Measurements from ENCODE around the gene ADAD1. TPM values are rescaled to one million over a fixed set of nuclear protein-coding genes. Genes with fewer than 3 reads are reported as not detected.

Gene ADAD1
- total RNA-seq, 1 experiment from 2014 or later = not detected

DNA sequence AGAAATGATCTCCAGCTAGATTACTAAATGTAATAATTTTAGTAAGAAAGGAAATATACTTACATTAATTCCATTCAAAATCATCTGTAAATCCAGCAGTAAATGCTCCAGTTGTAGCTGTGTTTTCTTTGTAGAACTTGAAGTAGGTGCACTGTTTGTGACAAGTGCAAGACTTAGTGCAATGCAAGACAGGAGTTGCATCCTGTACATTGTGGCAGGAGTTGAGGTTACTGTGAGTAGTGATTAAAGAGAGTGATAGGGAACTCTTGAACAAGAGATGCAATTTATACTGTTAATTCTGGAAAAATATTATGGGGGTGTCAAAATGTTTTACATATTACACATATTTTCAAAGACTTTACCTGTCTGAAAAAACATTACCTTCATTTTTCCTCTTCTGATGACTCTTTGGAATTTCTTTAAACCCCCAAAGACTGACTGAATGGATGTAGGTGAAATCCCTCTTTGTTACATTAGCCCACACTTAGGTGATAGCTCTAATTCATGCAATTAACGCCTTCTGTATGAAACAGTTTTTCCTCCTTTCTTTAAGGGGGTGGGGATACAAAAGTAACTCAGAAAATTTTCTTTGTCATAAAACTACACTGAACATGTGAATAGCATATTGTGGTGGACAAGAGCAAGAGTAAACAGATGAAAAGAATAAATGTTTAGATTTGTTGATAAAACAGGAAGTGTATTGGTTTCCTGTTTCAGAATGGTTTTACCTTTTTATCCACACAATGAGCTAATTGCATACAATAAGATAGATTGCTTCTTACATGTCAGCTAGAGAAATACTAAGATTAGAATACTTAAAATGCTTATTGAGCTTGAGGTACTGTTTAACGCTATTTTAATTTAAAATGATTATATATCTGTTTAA is 77.7 kb downstream of the ADAD1 start, which contains the start of gene IL2:
Gene IL2 (minus strand): TSS at position 495 of the 886 bp plus-strand sequence. CDS start 285 bp downstream, at position 210.
- no peak for DNase-seq (ENCODE audit: low read depth)

DNA sequence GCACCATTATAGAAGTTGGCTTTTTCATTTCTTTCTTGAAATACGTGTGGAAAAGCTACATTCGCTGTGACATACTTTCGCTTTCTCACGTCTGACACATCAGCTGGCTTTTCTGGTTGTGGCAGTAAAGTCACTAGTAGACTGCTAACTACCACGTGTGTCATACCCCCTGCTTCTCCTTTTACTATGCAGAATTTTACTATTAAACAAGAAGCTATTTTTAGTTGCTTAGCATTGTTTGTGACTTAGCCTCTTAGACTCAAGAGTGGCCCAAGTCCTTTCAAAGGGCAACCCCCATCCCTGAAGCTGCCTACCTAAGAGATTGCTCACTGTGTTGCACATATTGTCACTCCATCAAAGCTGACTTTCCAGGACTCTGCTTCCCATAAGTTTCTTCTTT is 79.8 kb downstream of the ADAD1 start:
- peak; percentile 42 for DNase-seq (ENCODE audit: low read depth)

DNA sequence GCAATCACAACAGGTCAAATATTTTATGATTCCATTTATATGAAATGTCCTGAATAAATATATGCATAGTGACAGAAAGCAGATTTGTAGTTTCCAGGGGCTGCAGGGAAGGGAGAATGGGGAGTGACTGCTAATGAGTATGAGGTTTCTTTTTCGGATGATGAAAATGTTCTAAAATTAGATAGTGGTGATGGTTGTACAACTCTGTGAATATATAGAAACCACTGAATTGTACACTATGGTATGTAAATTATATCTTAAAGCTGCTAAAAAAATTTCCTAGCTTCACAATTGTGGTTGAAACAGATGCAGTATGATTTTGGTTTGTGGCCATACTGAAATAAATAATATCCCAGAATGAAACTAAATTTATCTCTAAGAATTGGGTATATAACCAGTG is 90.6 kb downstream of the ADAD1 start:
- no peak for DNase-seq (ENCODE audit: low read depth)

DNA sequence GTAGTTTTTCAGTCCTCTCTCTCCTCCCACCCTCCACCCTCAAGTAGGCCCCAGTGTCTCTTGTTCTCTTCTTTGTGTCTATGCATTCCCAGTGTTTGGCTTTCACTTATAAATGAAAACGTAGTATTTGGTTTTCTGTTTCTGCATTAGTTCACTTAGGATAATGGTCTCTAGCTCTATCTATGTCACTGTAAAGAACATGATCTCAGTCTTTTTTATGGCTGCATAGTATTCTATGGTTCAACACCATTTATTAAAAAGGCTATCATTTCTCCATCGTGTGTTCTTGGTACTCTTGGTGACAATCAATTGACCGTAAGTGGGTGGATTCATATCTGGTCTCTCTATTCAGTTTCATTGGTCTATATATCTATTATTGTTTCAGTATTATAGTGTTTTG is 96.4 kb downstream of the ADAD1 start:
- no peak for DNase-seq (ENCODE audit: low read depth)

DNA sequence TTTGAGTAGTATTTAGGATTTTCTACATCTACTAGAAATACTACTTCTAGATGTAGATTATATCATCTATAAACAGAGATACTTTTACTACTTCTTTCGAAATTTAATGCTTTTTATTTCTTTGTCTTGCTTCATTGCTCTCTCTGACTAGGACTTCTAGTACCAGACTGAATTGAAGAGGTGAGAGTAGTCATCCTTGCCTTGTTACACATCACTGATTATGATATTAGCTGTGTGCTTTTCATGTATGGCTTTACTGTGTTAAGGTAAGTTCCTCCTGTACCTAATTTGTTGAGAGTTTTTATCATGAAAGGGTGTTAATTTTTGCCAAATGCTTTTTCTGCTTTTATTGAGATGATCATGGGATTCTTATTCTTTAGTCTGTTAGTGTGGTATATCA is 97.3 kb downstream of the ADAD1 start:
- no peak for DNase-seq (ENCODE audit: low read depth)

DNA sequence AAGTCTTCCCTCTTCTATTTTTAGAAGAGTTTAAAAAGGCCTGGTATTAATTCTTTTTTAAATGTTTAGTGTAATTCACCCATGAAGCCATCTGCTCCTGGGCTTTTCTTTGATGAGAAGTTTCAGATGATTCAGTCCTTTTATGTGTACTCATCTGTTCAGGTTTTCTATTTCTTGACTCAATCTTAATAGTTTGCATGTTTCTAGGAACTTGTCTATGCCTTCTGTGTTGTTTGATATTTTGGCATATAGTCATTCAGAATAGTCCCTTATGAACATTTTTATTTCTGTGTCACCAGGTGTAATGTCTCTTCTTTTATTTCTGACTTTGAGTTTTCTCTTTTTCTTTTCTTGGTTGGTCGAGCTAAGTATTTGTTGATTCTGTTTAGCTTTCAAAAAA is 97.9 kb downstream of the ADAD1 start:
- no peak for DNase-seq (ENCODE audit: low read depth)

Other genes starting within 250 kb of the ADAD1 start
- gene BLTP1, start 226.7 kb upstream of the ADAD1 start, total RNA-seq (2014; rRNA removed; shearing (Covaris generic)) = 21.3 and 28.4 TPM in 2 replicates
- gene IL2, start 77.7 kb downstream of the ADAD1 start, total RNA-seq (2014; rRNA removed; shearing (Covaris generic)) = not detected in 2 replicates
- gene IL21, start 242.1 kb downstream of the ADAD1 start, total RNA-seq (2014; rRNA removed; shearing (Covaris generic)) = not detected in 2 replicates

Data from RPMI7951 (cell line).